ENCODE data around the gene NELL1.
"Not testable (repeated sequence)": the region's sequence is repeated elsewhere in the genome, so short reads cannot be mapped to it uniquely, and the experiment has no call there.

NELL1 gene

DNA sequence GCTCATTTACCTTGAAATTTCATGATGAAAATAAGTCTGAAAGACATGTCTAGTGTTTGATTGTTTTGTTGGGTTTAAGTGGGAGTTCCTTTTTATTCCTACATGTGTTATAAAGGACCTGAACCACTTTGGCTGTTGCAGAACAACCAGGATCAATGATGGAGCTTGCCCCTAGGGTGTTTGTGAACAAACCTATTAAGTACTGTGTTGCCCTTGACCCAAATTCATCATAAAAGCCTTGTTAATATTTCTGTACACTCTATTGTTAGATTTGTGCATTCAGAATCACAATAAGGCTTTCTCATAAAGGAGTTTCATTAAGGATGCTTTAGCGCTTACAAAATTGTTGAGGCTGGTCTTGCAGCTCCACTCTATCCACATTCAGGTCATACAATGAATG lies 452.6 kb downstream of the NELL1 start:
- Histone ChIP-seq H3K4me3 (replicated peaks; ENCODE audit: low read depth, low read length) (no peak overlapping the region), H3K27me3 (replicated peaks; ENCODE audit: control insufficient read depth, insufficient read depth, low read length) (no peaks in the 10 kb centered on the region), H3K36me3 (ENCODE audit: control insufficient read depth, insufficient read depth, low read length) (no peaks in the 10 kb centered on the region)
- TF ChIP-seq, protein P1, sequence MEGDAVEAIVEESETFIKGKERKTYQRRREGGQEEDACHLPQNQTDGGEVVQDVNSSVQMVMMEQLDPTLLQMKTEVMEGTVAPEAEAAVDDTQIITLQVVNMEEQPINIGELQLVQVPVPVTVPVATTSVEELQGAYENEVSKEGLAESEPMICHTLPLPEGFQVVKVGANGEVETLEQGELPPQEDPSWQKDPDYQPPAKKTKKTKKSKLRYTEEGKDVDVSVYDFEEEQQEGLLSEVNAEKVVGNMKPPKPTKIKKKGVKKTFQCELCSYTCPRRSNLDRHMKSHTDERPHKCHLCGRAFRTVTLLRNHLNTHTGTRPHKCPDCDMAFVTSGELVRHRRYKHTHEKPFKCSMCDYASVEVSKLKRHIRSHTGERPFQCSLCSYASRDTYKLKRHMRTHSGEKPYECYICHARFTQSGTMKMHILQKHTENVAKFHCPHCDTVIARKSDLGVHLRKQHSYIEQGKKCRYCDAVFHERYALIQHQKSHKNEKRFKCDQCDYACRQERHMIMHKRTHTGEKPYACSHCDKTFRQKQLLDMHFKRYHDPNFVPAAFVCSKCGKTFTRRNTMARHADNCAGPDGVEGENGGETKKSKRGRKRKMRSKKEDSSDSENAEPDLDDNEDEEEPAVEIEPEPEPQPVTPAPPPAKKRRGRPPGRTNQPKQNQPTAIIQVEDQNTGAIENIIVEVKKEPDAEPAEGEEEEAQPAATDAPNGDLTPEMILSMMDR (IDR thresholded peaks at IDR 0.05; ENCODE audit: insufficient read depth, low read length, poor library complexity, severe bottlenecking) = no peak
- DNase-seq (ENCODE audit: extremely low read depth, insufficient read length) = no peak

- DNase-seq (ENCODE audit: extremely low read depth, insufficient read length) = no peak
- Histone ChIP-seq H3K4me3 (replicated peaks; ENCODE audit: low read depth, low read length) (no peak overlapping the region), H3K27me3 (replicated peaks; ENCODE audit: control insufficient read depth, insufficient read depth, low read length) (no peaks in the 10 kb centered on the region), H3K36me3 (ENCODE audit: control insufficient read depth, insufficient read depth, low read length) (no peaks in the 10 kb centered on the region)
- TF ChIP-seq, protein P1 (IDR thresholded peaks at IDR 0.05; ENCODE audit: insufficient read depth, low read length, poor library complexity, severe bottlenecking) = no peak
Observed at GRCh38 chr11:21122523-21122922, 453.1 kb downstream of the NELL1 start.

DNA sequence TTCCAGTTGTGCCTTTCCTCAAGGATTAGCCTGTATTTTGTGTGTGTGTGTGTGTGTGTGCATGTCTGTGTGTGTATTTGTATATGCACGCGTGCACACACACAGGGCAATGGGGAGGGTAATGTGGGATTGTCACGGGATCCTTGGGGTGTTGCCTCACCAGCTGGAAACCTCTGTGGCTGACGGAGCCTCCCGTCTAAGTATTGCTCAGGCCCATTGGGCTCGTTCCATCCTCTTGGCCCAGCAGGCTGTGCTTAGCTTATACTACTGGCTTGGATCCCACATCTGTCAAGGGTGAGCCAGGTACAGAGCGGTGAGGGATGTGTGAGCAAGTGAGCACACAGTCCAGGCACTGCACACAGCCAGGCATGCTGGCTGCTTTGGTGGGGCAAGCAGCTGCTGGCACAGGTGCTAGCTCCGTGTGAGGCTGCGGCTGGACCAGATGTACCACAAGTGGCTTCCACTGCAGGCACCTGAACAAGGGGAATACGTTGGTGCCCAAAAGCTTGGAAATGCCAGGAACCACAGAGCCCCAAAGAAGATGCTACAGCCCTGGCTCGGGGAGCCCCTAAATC lies 462.8 kb downstream of the NELL1 start:
- Histone ChIP-seq H3K27me3 (replicated peaks; ENCODE audit: control insufficient read depth, insufficient read depth, low read length) (no peaks in the 10 kb centered on the region), H3K4me3 (replicated peaks; ENCODE audit: low read depth, low read length) (no peak overlapping the region), H3K36me3 (ENCODE audit: control insufficient read depth, insufficient read depth, low read length) (no peaks in the 10 kb centered on the region)
- no peak for DNase-seq (ENCODE audit: extremely low read depth, insufficient read length)
- TF ChIP-seq, protein P1 (IDR thresholded peaks at IDR 0.05; ENCODE audit: insufficient read depth, low read length, poor library complexity, severe bottlenecking) = no peak

- Histone ChIP-seq H3K4me3 (replicated peaks; ENCODE audit: low read depth, low read length) (no peak overlapping the region), H3K36me3 (ENCODE audit: control insufficient read depth, insufficient read depth, low read length) (no peaks in the 10 kb centered on the region), H3K27me3 (replicated peaks; ENCODE audit: control insufficient read depth, insufficient read depth, low read length) (no peaks in the 10 kb centered on the region)
- TF ChIP-seq, protein P1 (IDR thresholded peaks at IDR 0.05; ENCODE audit: insufficient read depth, low read length, poor library complexity, severe bottlenecking) = no peak
- DNase-seq (ENCODE audit: extremely low read depth, insufficient read length) = no peak
Observed at GRCh38 chr11:21133244-21133643, 463.9 kb downstream of the NELL1 start.

- TF ChIP-seq, protein P1 (IDR thresholded peaks at IDR 0.05; ENCODE audit: insufficient read depth, low read length, poor library complexity, severe bottlenecking) = no peak
- H3K36me3 ChIP-seq (ENCODE audit: control insufficient read depth, insufficient read depth, low read length) = no peaks in the 10 kb centered on the region
- H3K4me3 ChIP-seq (replicated peaks; ENCODE audit: low read depth, low read length) = no peak overlapping the region
- DNase-seq (ENCODE audit: extremely low read depth, insufficient read length) = no peak
- no peaks in the 10 kb centered on the region for H3K27me3 ChIP-seq (replicated peaks; ENCODE audit: control insufficient read depth, insufficient read depth, low read length)
Observed at GRCh38 chr11:21133722-21134121, 464.3 kb downstream of the NELL1 start.

DNA sequence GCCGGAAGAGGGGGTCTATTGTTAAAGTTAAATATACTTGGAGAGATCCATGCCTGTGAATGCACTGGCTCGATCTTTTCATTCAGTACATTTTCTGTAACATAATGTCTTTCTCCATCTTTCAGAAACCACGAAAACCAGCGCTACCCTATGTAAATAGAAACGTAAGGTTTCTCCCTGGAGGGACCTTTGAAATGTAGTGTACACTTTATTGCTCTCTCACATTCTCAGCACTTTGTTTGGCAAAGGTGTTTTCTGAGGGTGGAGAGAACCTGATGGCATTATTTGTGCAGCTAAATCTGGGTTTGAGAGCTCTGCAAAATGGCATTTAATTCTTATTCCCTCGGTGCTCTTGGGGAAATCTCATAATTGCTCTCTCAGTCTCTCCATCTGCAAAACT lies 468.4 kb downstream of the NELL1 start:
- TF ChIP-seq, protein P1 (IDR thresholded peaks at IDR 0.05; ENCODE audit: insufficient read depth, low read length, poor library complexity, severe bottlenecking) = no peak
- H3K4me3 ChIP-seq (replicated peaks; ENCODE audit: low read depth, low read length) = no peak overlapping the region

DNA sequence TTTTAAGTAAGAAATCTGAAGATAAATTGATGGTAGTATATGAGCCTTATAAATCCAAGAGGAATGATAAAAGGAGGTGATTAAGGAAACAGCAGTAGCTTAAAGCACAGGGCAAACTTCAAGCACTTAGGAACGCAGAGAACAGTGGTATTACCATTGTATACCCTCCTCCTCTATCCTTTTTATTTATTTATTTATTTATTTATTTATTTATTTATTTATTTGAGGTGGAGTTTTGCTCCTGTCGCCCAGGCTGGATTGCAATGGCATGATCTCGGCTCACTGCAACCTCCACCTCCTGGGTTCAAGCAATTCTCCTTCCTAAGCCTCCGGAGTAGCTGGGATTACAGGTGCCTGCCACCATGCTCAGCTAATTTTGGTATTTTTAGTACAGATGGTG lies 472.2 kb downstream of the NELL1 start:
- not testable (repeated sequence) for H3K36me3 ChIP-seq (ENCODE audit: control insufficient read depth, insufficient read depth, low read length); H3K27me3 ChIP-seq (replicated peaks; ENCODE audit: control insufficient read depth, insufficient read depth, low read length); H3K4me3 ChIP-seq (replicated peaks; ENCODE audit: low read depth, low read length); DNase-seq (ENCODE audit: extremely low read depth, insufficient read length)

More for the DNA sequence above, 468.4 kb downstream of the NELL1 start:
- no peaks in the 10 kb centered on the region for H3K36me3 ChIP-seq (ENCODE audit: control insufficient read depth, insufficient read depth, low read length)
- DNase-seq (ENCODE audit: extremely low read depth, insufficient read length) = no peak
- no peaks in the 10 kb centered on the region for H3K27me3 ChIP-seq (replicated peaks; ENCODE audit: control insufficient read depth, insufficient read depth, low read length)

Data from GM06990 (cell line).